PC-3 (cell line): ENCODE measurements around the gene NUBPL.

Experiments used
- CTCF ChIP-seq: fragments of 300-600 bp; sonication (generic); conservative IDR thresholded peaks from 2 replicates; pipeline ENCODE4 v1.5.1; 2017; ENCODE audit warnings: antibody characterized with exemption, low read depth, mild to moderate bottlenecking, low read length
- EZH2phosphoT487 ChIP-seq: fragments of 300-600 bp; sonication (generic); IDR thresholded peaks from 2 replicates; pipeline ENCODE4 v1.6.1; 2018; ENCODE audit warnings: mild to moderate bottlenecking, antibody characterized with exemption, low read length, borderline replicate concordance

- TF ChIP-seq CTCF (no peak), EZH2phosphoT487 (no peak)
Observed at GRCh38 chr14:31712244-31713127, 151.3 kb downstream of the NUBPL start.
